H9 (cell line): ENCODE results near the gene NOP53. TPM values are rescaled to one million over a fixed set of nuclear protein-coding genes. Genes with fewer than 3 reads are reported as not detected.

ENCODE experiments used
- DNase-seq: peaks from one replicate; pipeline ENCODE4 v3.0.0-alpha.2; 2017
- H2AFZ ChIP-seq: one replicate; pipeline ENCODE4 v1.6.1; 2013; ENCODE audit warnings: mild to moderate bottlenecking, low read length, control low read depth, moderate library complexity
- H2AK5ac ChIP-seq: 2 replicates; pipeline ENCODE4 v1.6.1; 2013; ENCODE audit warnings: low read length, control low read depth, mixed read lengths; ENCODE audit not compliant: insufficient read length
- H2BK120ac ChIP-seq: one replicate; pipeline ENCODE4 v1.6.1; 2013; ENCODE audit warnings: low read depth, mild to moderate bottlenecking, low read length, control low read depth, inconsistent platforms; ENCODE audit not compliant: poor library complexity, severe bottlenecking
- H2BK12ac ChIP-seq: 2 replicates; pipeline ENCODE4 v1.6.1; 2013; ENCODE audit warnings: low read length, control low read depth, mixed read lengths, low read depth; ENCODE audit not compliant: insufficient read length
- H2BK15ac ChIP-seq: 2 replicates; pipeline ENCODE4 v1.6.1; 2013; ENCODE audit warnings: low read depth, low read length, control low read depth
- H2BK20ac ChIP-seq: one replicate; pipeline ENCODE4 v1.6.1; 2013; ENCODE audit warnings: low read depth, mild to moderate bottlenecking, low read length, control low read depth, inconsistent platforms; ENCODE audit not compliant: poor library complexity, severe bottlenecking
- H2BK5ac ChIP-seq: 2 replicates; pipeline ENCODE4 v1.6.1; 2013; ENCODE audit warnings: low read length, control low read depth, mixed read lengths; ENCODE audit not compliant: insufficient read length
- H3K14ac ChIP-seq: 2 replicates; pipeline ENCODE4 v1.6.1; 2013; ENCODE audit warnings: low read length, control low read depth; ENCODE audit not compliant: insufficient read depth
- H3K18ac ChIP-seq: 2 replicates; pipeline ENCODE4 v1.6.1; 2013; ENCODE audit warnings: low read depth, mild to moderate bottlenecking, mixed read lengths, low read length, control low read depth; ENCODE audit not compliant: insufficient read length
- H3K23ac ChIP-seq: 2 replicates; pipeline ENCODE4 v1.6.1; 2013; ENCODE audit warnings: low read length, control low read depth, mixed read lengths, low read depth; ENCODE audit not compliant: insufficient read length
- H3K23me2 ChIP-seq: 2 replicates; pipeline ENCODE4 v1.6.1; 2013; ENCODE audit warnings: low read depth, mild to moderate bottlenecking, mixed read lengths, low read length, control low read depth; ENCODE audit not compliant: insufficient read length, poor library complexity, severe bottlenecking
- H3K27ac ChIP-seq: 2 replicates; pipeline ENCODE4 v1.5.1; 2013; ENCODE audit warnings: low read length, control low read depth, mixed read lengths, low read depth; ENCODE audit not compliant: insufficient read length
- H3K27me3 ChIP-seq: 2 replicates; pipeline ENCODE4 v1.6.1; 2013; ENCODE audit warnings: low read length, control low read depth, inconsistent platforms; ENCODE audit not compliant: insufficient read depth
- H3K4ac ChIP-seq: 2 replicates; pipeline ENCODE4 v1.6.1; 2013; ENCODE audit warnings: low read depth, mild to moderate bottlenecking, control low read depth, inconsistent platforms, low read length, moderate library complexity
- H3K4me1 ChIP-seq: 2 replicates; pipeline ENCODE4 v1.6.1; 2013; ENCODE audit warnings: low read length, control low read depth, inconsistent platforms; ENCODE audit not compliant: insufficient read depth
- H3K4me2 ChIP-seq: 2 replicates; pipeline ENCODE4 v1.6.1; 2013; ENCODE audit warnings: low read length, control low read depth, mixed read lengths; ENCODE audit not compliant: insufficient read length, insufficient read depth
- H3K56ac ChIP-seq: 2 replicates; pipeline ENCODE4 v1.6.1; 2013; ENCODE audit warnings: low read depth, mild to moderate bottlenecking, mixed read lengths, low read length, control low read depth; ENCODE audit not compliant: insufficient read length
- H3K79me1 ChIP-seq: 2 replicates; pipeline ENCODE4 v1.6.1; 2013; ENCODE audit warnings: low read depth, mild to moderate bottlenecking, moderate library complexity, low read length, control low read depth, inconsistent platforms; ENCODE audit not compliant: insufficient read depth, poor library complexity, severe bottlenecking
- H3K79me2 ChIP-seq: 2 replicates; pipeline ENCODE4 v1.6.1; 2013; ENCODE audit warnings: low read length, control low read depth, inconsistent platforms; ENCODE audit not compliant: insufficient read depth
- H3K9ac ChIP-seq: 2 replicates; pipeline ENCODE4 v1.6.1; 2013; ENCODE audit warnings: low read length, control low read depth, mixed read lengths; ENCODE audit not compliant: insufficient read length; ENCODE audit errors: extremely low read depth
- H3K9me3 ChIP-seq: one replicate; pipeline ENCODE4 v1.6.1; 2013; ENCODE audit warnings: low read depth, low read length, inconsistent platforms; ENCODE audit not compliant: control insufficient read depth
- H3T11ph ChIP-seq: one replicate; pipeline ENCODE4 v1.6.1; 2013; ENCODE audit warnings: mild to moderate bottlenecking, low read length, control low read depth, inconsistent platforms
- H4K20me1 ChIP-seq: one replicate; pipeline ENCODE4 v1.6.1; 2013; ENCODE audit not compliant: control insufficient read depth, insufficient read length, insufficient read depth
- H4K5ac ChIP-seq: 2 replicates; pipeline ENCODE4 v1.6.1; 2013; ENCODE audit warnings: low read depth, mild to moderate bottlenecking, mixed read lengths, low read length, control low read depth; ENCODE audit not compliant: insufficient read length
- H4K8ac ChIP-seq: replicated peaks from 2 replicates; pipeline ENCODE4 v1.6.1; 2013; ENCODE audit warnings: low read length, control low read depth, mixed read lengths, low read depth; ENCODE audit not compliant: insufficient read length
- H4K91ac ChIP-seq: 2 replicates; pipeline ENCODE4 v1.6.1; 2013; ENCODE audit warnings: low read depth, mild to moderate bottlenecking, moderate library complexity, mixed read lengths, low read length, control low read depth; ENCODE audit not compliant: insufficient read length
- H3K27ac Mint-ChIP-seq, 3 experiments: 2 replicates in 2 of 3; 3 replicates in 1 of 3; pipeline ENCODE4 v1.8.0; 2020 to 2021; ENCODE audit warnings: mixed read lengths in 3 of 3, mild to moderate bottlenecking in 1 of 3, moderate library complexity in 1 of 3
- H3K27me3 Mint-ChIP-seq: 2 replicates; pipeline ENCODE4 v1.8.0; 2021; ENCODE audit warnings: low read depth, mild to moderate bottlenecking, moderate library complexity, mixed read lengths
- H3K36me3 Mint-ChIP-seq, 3 experiments: 2 replicates in 2 of 3; 3 replicates in 1 of 3; pipeline ENCODE4 v1.8.0; 2020 to 2021; ENCODE audit warnings: low read depth in 3 of 3, mixed read lengths in 3 of 3; ENCODE audit not compliant: insufficient read depth in 1 of 3
- H3K4me1 Mint-ChIP-seq, 2 experiments: 2 replicates each; pipeline ENCODE4 v1.8.0; 2020; ENCODE audit warnings: mixed read lengths in 2 of 2
- H3K4me3 Mint-ChIP-seq, 2 experiments: 2 replicates in 1 of 2; 3 replicates in 1 of 2; pipeline ENCODE4 v1.8.0; 2020 to 2021; ENCODE audit warnings: mild to moderate bottlenecking in 2 of 2, mixed read lengths in 2 of 2, moderate library complexity in 1 of 2
- H3K9me3 Mint-ChIP-seq, 2 experiments: 2 replicates in 1 of 2; 3 replicates in 1 of 2; pipeline ENCODE4 v1.8.0; 2020; ENCODE audit warnings: mild to moderate bottlenecking in 2 of 2, mixed read lengths in 2 of 2, moderate library complexity in 1 of 2
- WGBS: extraction: QIAGEN DNeasy Blood & Tissue Kit; methylation state at CpG from one replicate; pipeline ENCODE4 v1.1.7; 2013; ENCODE audit warnings: missing lambda C conversion rate, low lambda C conversion rate, mixed read lengths; ENCODE audit not compliant: insufficient read length; ENCODE audit errors: extremely low coverage; 5-methylcytosine and 5-hydroxymethylcytosine counted together
- total RNA-seq: library from RNA; stranded (reverse); gene quantifications from 2 replicates; pipeline ENCODE4 v1.2.1, GENCODE V29; 2021
- TF ChIP-seq, protein P1 (sequence below): fragments of 200-600 bp; sonication (generic); conservative IDR thresholded peaks from 3 replicates; pipeline ENCODE4 v1.8.0; 2021; ENCODE audit warnings: antibody characterized with exemption, mild to moderate bottlenecking

Gene NOP53
- total RNA-seq, 1 experiment from 2014 or later = 325 TPM

DNA sequence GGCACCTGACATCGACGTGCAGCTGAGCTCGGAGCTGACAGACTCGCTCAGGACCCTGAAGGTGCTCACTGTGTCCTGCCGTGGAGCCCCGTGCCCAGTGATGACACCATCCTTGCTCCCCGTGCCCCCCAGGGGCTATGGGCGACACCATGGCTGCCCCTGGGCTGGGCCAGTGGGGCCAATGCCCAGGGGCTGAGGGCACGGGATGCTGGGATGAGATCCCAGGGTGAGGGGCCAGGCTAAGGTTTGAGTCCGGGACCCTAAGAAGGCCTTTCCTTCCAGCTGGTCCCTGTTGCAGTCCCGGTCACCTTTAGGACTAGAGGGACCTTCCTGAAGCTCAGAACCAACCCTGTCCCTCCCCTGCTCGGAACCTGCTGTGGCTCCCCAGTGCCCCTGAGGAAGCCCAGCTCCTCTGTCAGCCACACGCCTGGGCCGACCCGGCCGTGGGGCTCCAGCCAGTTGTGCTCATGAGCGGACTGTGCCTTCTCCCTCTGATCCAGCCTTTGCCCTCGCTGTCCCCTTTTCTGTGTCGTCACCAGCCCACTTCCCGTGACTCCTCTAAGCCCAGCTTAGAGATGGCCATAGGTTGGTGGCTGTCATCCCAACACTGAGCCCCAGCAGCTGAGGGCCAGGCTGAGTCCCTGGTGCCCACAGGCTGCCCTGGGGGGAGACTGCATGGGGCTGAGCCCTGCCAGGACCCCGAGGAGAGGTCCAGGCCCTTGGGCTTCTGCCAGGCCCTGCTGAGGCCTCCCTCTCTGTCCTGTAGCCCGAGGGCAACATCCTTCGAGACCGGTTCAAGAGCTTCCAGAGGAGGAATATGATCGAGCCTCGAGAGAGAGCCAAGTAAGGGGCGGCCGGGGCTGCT, 10.6 kb downstream of the NOP53 start:
- no CpG with 5 or more reads among the region's 28 CpGs for WGBS

More for the DNA sequence above, 10.6 kb downstream of the NOP53 start:
- Histone ChIP-seq H3K27ac (no peak overlapping the region), H3K27me3 (no peaks in the 10 kb centered on the region), H3K23ac (no peak overlapping the region), H3K9me3 (no peaks in the 10 kb centered on the region), H4K91ac (no peak overlapping the region), H4K20me1 (no peaks in the 10 kb centered on the region), H2BK12ac (no peak overlapping the region), H4K8ac (no peak overlapping the region), H3K4me2 (no peak overlapping the region), H2BK20ac (no peak overlapping the region), H3K9ac (no peak overlapping the region), H4K5ac (no peak overlapping the region), H3K56ac (no peak overlapping the region), H2BK120ac (no peak overlapping the region), H3T11ph (no peak overlapping the region), H3K79me1 (no peaks in the 10 kb centered on the region), H3K23me2 (no peaks in the 10 kb centered on the region), H3K18ac (no peak overlapping the region), H2AK5ac (no peak overlapping the region), H3K4ac (no peak overlapping the region), H3K14ac (no peak overlapping the region), H2AFZ (no peak overlapping the region), H2BK5ac (no peak overlapping the region), H3K4me1 (no peaks in the 10 kb centered on the region), H2BK15ac (no peak overlapping the region), H3K79me2 (no peaks in the 10 kb centered on the region)
- DNase-seq = no peak
- Mint-ChIP-seq H3K27ac (no peak overlapping the region), H3K27me3 (no peaks in the 10 kb centered on the region), H3K36me3 (peaks cover 53 to 75% (median 75%) of the 10 kb centered on the region in 3 experiments), H3K9me3 (0 out of 5 replicates have a peak, but pooled peaks cover 0 to 3% of the 10 kb centered on the region in 2 experiments), H3K4me3 (no peak overlapping the region), H3K4me1 (no peaks in the 10 kb centered on the region)
- TF ChIP-seq, protein P1, sequence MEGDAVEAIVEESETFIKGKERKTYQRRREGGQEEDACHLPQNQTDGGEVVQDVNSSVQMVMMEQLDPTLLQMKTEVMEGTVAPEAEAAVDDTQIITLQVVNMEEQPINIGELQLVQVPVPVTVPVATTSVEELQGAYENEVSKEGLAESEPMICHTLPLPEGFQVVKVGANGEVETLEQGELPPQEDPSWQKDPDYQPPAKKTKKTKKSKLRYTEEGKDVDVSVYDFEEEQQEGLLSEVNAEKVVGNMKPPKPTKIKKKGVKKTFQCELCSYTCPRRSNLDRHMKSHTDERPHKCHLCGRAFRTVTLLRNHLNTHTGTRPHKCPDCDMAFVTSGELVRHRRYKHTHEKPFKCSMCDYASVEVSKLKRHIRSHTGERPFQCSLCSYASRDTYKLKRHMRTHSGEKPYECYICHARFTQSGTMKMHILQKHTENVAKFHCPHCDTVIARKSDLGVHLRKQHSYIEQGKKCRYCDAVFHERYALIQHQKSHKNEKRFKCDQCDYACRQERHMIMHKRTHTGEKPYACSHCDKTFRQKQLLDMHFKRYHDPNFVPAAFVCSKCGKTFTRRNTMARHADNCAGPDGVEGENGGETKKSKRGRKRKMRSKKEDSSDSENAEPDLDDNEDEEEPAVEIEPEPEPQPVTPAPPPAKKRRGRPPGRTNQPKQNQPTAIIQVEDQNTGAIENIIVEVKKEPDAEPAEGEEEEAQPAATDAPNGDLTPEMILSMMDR = no peak
